OCI-LY7 (cell line): Measurements from ENCODE around the gene CATSPERB. TPM values are rescaled to one million over a fixed set of nuclear protein-coding genes. Genes with fewer than 3 reads are reported as not detected.
"Not testable (repeated sequence)": the region's sequence is repeated elsewhere in the genome, so short reads cannot be mapped to it uniquely, and the experiment has no call there.

Experiments
- BruUV-seq: library from RNA; stranded (reverse); fragments of 400-500 nt; replicated peaks from 2 replicates; lab custom pipeline; 2021; lab: Mats Ljungman, UMichigan
- CTCF ChIA-PET: fragments of 300-600 bp; sonication (Branson Sonifier 250); formaldehyde crosslinking; loops from one replicate; lab custom pipeline; 2022; ENCODE audit warnings: antibody characterized with exemption; ENCODE audit not compliant: unreplicated experiment; lab: Charles Lee
- POLR2A ChIA-PET: fragments of 300-600 bp; sonication (Branson Sonifier 250); formaldehyde crosslinking; loops from one replicate; lab custom pipeline; 2022; ENCODE audit warnings: antibody characterized with exemption; lab: Charles Lee
- DNase-seq: peaks from one replicate; pipeline ENCODE4 v3.0.0-alpha.2; 2015; ENCODE audit warnings: low spot score
- H2AFZ ChIP-seq: fragments of 200-600 bp; sonication (generic), shearing (Covaris generic); 2 replicates; pipeline ENCODE4 v1.6.1; 2014; ENCODE audit warnings: mild to moderate bottlenecking, antibody characterized with exemption, low read length, moderate library complexity
- H3K27ac ChIP-seq: fragments of 200-600 bp; sonication (generic); 2 replicates; pipeline ENCODE4 v1.5.1; 2014; ENCODE audit warnings: mixed run types, low read depth, mild to moderate bottlenecking, moderate library complexity, low read length, inconsistent platforms; ENCODE audit not compliant: poor library complexity, severe bottlenecking
- H3K36me3 ChIP-seq: fragments of 200-600 bp; sonication (generic); 2 replicates; pipeline ENCODE4 v1.6.1; 2014; ENCODE audit warnings: mild to moderate bottlenecking, antibody characterized with exemption, low read length, moderate library complexity, mixed read lengths; ENCODE audit not compliant: insufficient read depth
- H3K4me1 ChIP-seq: fragments of 200-600 bp; sonication (generic); 2 replicates; pipeline ENCODE4 v1.5.1; 2014; ENCODE audit warnings: mild to moderate bottlenecking, low read length; ENCODE audit not compliant: insufficient read depth, poor library complexity, severe bottlenecking
- H3K4me2 ChIP-seq: fragments of 200-600 bp; sonication (generic); 2 replicates; pipeline ENCODE4 v1.6.1; 2014; ENCODE audit warnings: mild to moderate bottlenecking, low read length
- H3K4me3 ChIP-seq: fragments of 200-600 bp; sonication (generic); 2 replicates; pipeline ENCODE4 v1.5.1; 2014; ENCODE audit warnings: mild to moderate bottlenecking, low read depth, low read length; ENCODE audit not compliant: poor library complexity, severe bottlenecking
- H3K79me2 ChIP-seq: fragments of 200-600 bp; sonication (generic); 2 replicates; pipeline ENCODE4 v1.6.1; 2016; ENCODE audit warnings: low read depth, mild to moderate bottlenecking, low read length, moderate library complexity, mixed read lengths; ENCODE audit not compliant: insufficient read depth
- H3K9me2 ChIP-seq: fragments of 200-600 bp; sonication (generic); 2 replicates; pipeline ENCODE4 v1.6.1; 2016; ENCODE audit warnings: mild to moderate bottlenecking, low read length, mixed read lengths; ENCODE audit not compliant: insufficient read depth
- H3K9me3 ChIP-seq: fragments of 200-600 bp; sonication (generic); 2 replicates; pipeline ENCODE4 v1.6.1; 2014; ENCODE audit warnings: mild to moderate bottlenecking, mixed run types, low read length, mixed read lengths
- H4K20me1 ChIP-seq: fragments of 200-600 bp; sonication (generic); 2 replicates; pipeline ENCODE4 v1.6.1; 2014; ENCODE audit warnings: mild to moderate bottlenecking, antibody characterized with exemption, low read length, moderate library complexity, mixed read lengths; ENCODE audit not compliant: insufficient read depth
- CTCF ChIP-seq: fragments of 200-600 bp; sonication (generic); conservative IDR thresholded peaks from 2 replicates; pipeline ENCODE4 v1.5.1; 2014; ENCODE audit warnings: mild to moderate bottlenecking, antibody characterized with exemption, low read length, moderate library complexity, mixed read lengths
- EZH2phosphoT487 ChIP-seq: fragments of 200-600 bp; sonication (generic); IDR thresholded peaks from 2 replicates; pipeline ENCODE4 v1.6.1; 2018; ENCODE audit warnings: low read depth, borderline replicate concordance, mild to moderate bottlenecking, mixed run types, antibody characterized with exemption, low read length, moderate library complexity, mixed read lengths
- intact Hi-C: fragments of 100-400 bp; cut with micrococcal nuclease; formaldehyde crosslinking; loops from one replicate; pipeline ENCODE4 v1.10.0; 2022; ENCODE audit not compliant: unreplicated experiment
- total RNA-seq, 2 experiments: library from RNA; depleted of rRNA in 1 of 2; stranded (reverse); fragments of >200 nt in 1 of 2; shearing (Covaris generic) in 1 of 2; gene quantifications; 2 replicates each; pipeline ENCODE4 v1.2.3, GENCODE V29; 2014 to 2022

Gene CATSPERB
- total RNA-seq, 2 experiments from 2014 or later, result not detected

- Histone ChIP-seq H3K4me3 (no peak overlapping the region), H4K20me1 (no peaks in the 10 kb centered on the region), H2AFZ (no peak overlapping the region), H3K27ac (no peak overlapping the region), H3K9me3 (no peaks in the 10 kb centered on the region), H3K9me2 (no peaks in the 10 kb centered on the region), H3K4me1 (no peaks in the 10 kb centered on the region), H3K4me2 (no peak overlapping the region), H3K79me2 (no peaks in the 10 kb centered on the region), H3K36me3 (no peaks in the 10 kb centered on the region)
- CTCF ChIA-PET, result no interaction called here
- intact Hi-C loops, result no loop called here
- POLR2A ChIA-PET, result no interaction called here
- no peak for DNase-seq
- TF ChIP-seq CTCF (no peak), EZH2phosphoT487 (no peak)
- BruUV-seq, result no TSS peak
These were observed 10.9 kb upstream of the CATSPERB start for GRCh38 chr14:91742621-91743304.

- H3K4me1 ChIP-seq, H3K4me2 ChIP-seq, intact Hi-C loops, DNase-seq, H2AFZ ChIP-seq, H3K27ac ChIP-seq, CTCF ChIA-PET, POLR2A ChIA-PET, H3K9me2 ChIP-seq, H3K36me3 ChIP-seq, H3K79me2 ChIP-seq, BruUV-seq, H3K4me3 ChIP-seq, H4K20me1 ChIP-seq, H3K9me3 ChIP-seq: not testable (repeated sequence)
These were observed 8.0 kb upstream of the CATSPERB start for GRCh38 chr14:91739867-91740266.

- no peaks in the 10 kb centered on the region for H3K4me1 ChIP-seq
- H3K4me3 ChIP-seq, result no peak overlapping the region
- CTCF ChIA-PET, result no interaction called here
- no peak overlapping the region for H2AFZ ChIP-seq
- no TSS peak for BruUV-seq
- POLR2A ChIA-PET, result no interaction called here
- H3K79me2 ChIP-seq, result no peaks in the 10 kb centered on the region
- H3K36me3 ChIP-seq, result no peaks in the 10 kb centered on the region
- TF ChIP-seq EZH2phosphoT487, result no peak
- no peak for TF ChIP-seq CTCF
- H3K9me3 ChIP-seq, result no peaks in the 10 kb centered on the region
- no peaks in the 10 kb centered on the region for H4K20me1 ChIP-seq
- no peaks in the 10 kb centered on the region for H3K9me2 ChIP-seq
- no peak overlapping the region for H3K27ac ChIP-seq
- DNase-seq, result no peak
- intact Hi-C loops, result no loop called here
- H3K4me2 ChIP-seq, result no peak overlapping the region
These were observed 5.7 kb upstream of the CATSPERB start for GRCh38 chr14:91737619-91738018.
